Transverse colon (tissue), 4 donors: ENCODE results near the gene HLA-E.

Experiments used
- POLR2A ChIP-seq: fragments of 450-650 bp; IDR thresholded peaks from one replicate; pipeline ENCODE4 v1.6.1; 2016; ENCODE audit warnings: antibody characterized with exemption, mild to moderate bottlenecking, moderate library complexity
- POLR2AphosphoS5 ChIP-seq, 3 donors: sonication (generic); formaldehyde crosslinking; IDR thresholded peaks; one replicate each; pipeline ENCODE4 v1.6.1; 2016; ENCODE audit warnings: antibody characterized with exemption in 3 of 3
- TF ChIP-seq, protein P1 (sequence below), 5 experiments: fragments of 200-600 bp in 3 of 5; fragments of 450-650 bp in 2 of 5; sonication (generic) in 3 of 5; IDR thresholded peaks; 1 replicate in 2 of 5; 2 replicates in 3 of 5; pipeline ENCODE4 v1.5.1; 2016 to 2017; ENCODE audit warnings: antibody characterized with exemption in 5 of 5, inconsistent platforms in 3 of 5, mild to moderate bottlenecking in 2 of 5, moderate library complexity in 1 of 5

DNA sequence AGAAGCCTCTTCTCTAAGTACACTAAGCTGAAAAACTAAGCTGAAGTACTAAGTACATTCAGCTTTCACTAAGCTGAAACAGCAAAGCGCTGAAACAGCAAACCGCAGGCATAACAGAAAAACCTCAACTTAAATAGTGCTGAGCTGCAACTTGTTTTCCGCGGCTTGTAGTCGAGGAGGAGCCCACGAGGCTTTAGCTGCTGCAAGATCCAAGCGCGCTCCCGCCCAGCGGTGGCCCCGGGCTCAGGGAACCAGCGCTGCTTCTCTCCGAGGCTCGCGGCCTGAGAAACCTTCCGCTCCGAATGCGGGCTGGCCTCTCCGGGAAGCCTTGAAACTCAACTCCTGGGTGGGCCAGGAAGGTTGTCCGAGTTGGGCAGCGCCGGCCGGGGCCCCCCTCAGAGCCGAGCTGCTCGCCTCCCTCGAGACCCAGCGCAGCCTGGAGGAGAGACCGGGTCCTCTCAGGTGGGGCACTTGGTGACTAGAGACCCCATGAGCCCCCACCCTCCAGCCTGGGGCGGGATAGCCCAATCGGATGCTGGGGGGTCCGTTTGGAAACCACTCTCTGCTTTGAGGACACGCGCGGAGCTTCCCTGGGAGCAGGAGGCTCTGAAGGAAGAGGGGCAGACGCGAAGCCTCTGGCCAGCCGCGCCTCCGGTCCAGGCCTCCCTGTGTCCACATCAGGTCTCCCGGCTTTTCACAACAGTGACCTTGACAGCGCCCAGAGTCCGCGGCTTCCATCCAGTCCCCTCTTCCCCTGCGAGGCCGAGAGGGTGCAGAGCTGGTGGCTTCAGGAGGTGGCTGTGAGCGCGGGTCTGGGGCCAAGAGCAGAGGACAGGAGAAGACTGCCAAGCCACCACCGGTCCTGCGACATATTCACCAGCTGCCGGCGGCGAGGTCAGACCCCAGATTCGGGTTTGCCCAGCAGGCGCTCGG lies 38.1 kb upstream of the HLA-E start:
- TF ChIP-seq, protein P1, sequence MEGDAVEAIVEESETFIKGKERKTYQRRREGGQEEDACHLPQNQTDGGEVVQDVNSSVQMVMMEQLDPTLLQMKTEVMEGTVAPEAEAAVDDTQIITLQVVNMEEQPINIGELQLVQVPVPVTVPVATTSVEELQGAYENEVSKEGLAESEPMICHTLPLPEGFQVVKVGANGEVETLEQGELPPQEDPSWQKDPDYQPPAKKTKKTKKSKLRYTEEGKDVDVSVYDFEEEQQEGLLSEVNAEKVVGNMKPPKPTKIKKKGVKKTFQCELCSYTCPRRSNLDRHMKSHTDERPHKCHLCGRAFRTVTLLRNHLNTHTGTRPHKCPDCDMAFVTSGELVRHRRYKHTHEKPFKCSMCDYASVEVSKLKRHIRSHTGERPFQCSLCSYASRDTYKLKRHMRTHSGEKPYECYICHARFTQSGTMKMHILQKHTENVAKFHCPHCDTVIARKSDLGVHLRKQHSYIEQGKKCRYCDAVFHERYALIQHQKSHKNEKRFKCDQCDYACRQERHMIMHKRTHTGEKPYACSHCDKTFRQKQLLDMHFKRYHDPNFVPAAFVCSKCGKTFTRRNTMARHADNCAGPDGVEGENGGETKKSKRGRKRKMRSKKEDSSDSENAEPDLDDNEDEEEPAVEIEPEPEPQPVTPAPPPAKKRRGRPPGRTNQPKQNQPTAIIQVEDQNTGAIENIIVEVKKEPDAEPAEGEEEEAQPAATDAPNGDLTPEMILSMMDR (IDR thresholded peaks at IDR 0.05), result no peak
- TF ChIP-seq POLR2AphosphoS5 (IDR thresholded peaks at IDR 0.05) (no peak), POLR2A (no peak)
